Right lobe of liver (tissue), 4 donors: Measurements from ENCODE around the gene ARL15.

Experiments
- POLR2A ChIP-seq: fragments of 450-650 bp; IDR thresholded peaks from one replicate; pipeline ENCODE4 v1.6.1; 2017; ENCODE audit warnings: antibody characterized with exemption, mild to moderate bottlenecking
- TF ChIP-seq, protein P1 (sequence below), 4 donors: fragments of 200-600 bp in 3 of 4; fragments of 450-650 bp in 1 of 4; IDR thresholded peaks; one replicate each; pipeline versions ENCODE4 v1.5.1 to v1.8.0; 2016 to 2022; ENCODE audit warnings: antibody characterized with exemption in 4 of 4, mild to moderate bottlenecking in 2 of 4
- donor health status: DM: no; HTN: no; CAD: no.
- donor health status: DM: no; HTN: no; CAD: no.
- donor health status: DM: no; HTN: yes; CAD: no.

DNA sequence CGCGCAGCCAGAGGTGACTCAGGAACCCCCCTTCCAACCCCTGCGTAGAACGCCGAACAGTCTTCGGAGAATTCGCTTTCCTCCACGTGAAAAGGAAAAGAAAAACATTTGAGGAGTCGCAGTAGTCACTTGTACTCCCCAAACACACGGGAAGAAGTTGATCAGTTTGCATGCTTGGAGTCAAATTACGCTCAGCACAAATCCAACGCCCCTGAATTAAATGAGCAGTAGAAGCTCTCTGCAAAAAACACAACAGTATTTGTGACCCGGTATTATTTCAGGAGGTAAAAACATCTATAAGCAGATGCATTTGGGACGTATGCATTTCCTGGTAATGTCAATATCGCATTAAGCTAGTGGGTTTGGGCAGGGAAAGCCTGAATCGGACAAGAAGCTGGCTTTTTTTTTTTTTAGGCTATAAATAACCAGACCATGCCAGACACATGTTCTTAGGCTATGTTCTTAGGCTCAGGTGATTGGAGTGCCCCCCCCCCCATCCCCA lies 854 bp upstream of the ARL15 start:
- TF ChIP-seq, protein P1, sequence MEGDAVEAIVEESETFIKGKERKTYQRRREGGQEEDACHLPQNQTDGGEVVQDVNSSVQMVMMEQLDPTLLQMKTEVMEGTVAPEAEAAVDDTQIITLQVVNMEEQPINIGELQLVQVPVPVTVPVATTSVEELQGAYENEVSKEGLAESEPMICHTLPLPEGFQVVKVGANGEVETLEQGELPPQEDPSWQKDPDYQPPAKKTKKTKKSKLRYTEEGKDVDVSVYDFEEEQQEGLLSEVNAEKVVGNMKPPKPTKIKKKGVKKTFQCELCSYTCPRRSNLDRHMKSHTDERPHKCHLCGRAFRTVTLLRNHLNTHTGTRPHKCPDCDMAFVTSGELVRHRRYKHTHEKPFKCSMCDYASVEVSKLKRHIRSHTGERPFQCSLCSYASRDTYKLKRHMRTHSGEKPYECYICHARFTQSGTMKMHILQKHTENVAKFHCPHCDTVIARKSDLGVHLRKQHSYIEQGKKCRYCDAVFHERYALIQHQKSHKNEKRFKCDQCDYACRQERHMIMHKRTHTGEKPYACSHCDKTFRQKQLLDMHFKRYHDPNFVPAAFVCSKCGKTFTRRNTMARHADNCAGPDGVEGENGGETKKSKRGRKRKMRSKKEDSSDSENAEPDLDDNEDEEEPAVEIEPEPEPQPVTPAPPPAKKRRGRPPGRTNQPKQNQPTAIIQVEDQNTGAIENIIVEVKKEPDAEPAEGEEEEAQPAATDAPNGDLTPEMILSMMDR (IDR thresholded peaks at IDR 0.05) = no peak
- TF ChIP-seq POLR2A = no peak
